ENCODE results near the gene PTPRE.

PTPRE gene

GRCh38 chr10:127921753-127922145, 14.8 kb downstream of the PTPRE start:
- no peak overlapping the region for H2AFZ ChIP-seq (ENCODE audit: low read depth, low read length)
- H3K4me2 ChIP-seq (ENCODE audit: low read length): no peak overlapping the region
- no peaks in the 10 kb centered on the region for H3K4me1 ChIP-seq (ENCODE audit: low read length)
- no peaks in the 10 kb centered on the region for H3K27me3 ChIP-seq (ENCODE audit: low read depth, low read length)
- no peaks in the 10 kb centered on the region for H4K20me1 ChIP-seq (ENCODE audit: insufficient read depth, low read length)
- no peaks in the 10 kb centered on the region for H3K9me3 ChIP-seq (ENCODE audit: insufficient read depth, low read length)
- no peak overlapping the region for H3K4me3 ChIP-seq (ENCODE audit: low read length)
- H3K27ac ChIP-seq (ENCODE audit: low read length): no peak overlapping the region
- no peak overlapping the region for H3K9ac ChIP-seq (ENCODE audit: low read length)
- H3K36me3 ChIP-seq (replicated peaks; ENCODE audit: low read depth, low read length): no peaks in the 10 kb centered on the region
- no peak for TF ChIP-seq CTCF (IDR thresholded peaks at IDR 0.05; ENCODE audit: low read depth, low read length)
- TF ChIP-seq EZH2phosphoT487 (IDR thresholded peaks at IDR 0.05; ENCODE audit: low read depth): no peak
- H3K79me2 ChIP-seq (ENCODE audit: low read length): no peaks in the 10 kb centered on the region

GRCh38 chr10:127922206-127922605, 15.3 kb downstream of the PTPRE start:
- no peaks in the 10 kb centered on the region for H3K79me2 ChIP-seq (ENCODE audit: low read length)
- TF ChIP-seq CTCF (IDR thresholded peaks at IDR 0.05; ENCODE audit: low read depth, low read length) (no peak), EZH2phosphoT487 (IDR thresholded peaks at IDR 0.05; ENCODE audit: low read depth) (no peak)
- no peak overlapping the region for H3K27ac ChIP-seq (ENCODE audit: low read length)
- H3K4me1 ChIP-seq (ENCODE audit: low read length): no peaks in the 10 kb centered on the region
- no peaks in the 10 kb centered on the region for H4K20me1 ChIP-seq (ENCODE audit: insufficient read depth, low read length)
- H3K36me3 ChIP-seq (replicated peaks; ENCODE audit: low read depth, low read length): no peaks in the 10 kb centered on the region
- H3K27me3 ChIP-seq (ENCODE audit: low read depth, low read length): no peaks in the 10 kb centered on the region
- H3K4me3 ChIP-seq (ENCODE audit: low read length): no peak overlapping the region
- H3K9me3 ChIP-seq (ENCODE audit: insufficient read depth, low read length): no peaks in the 10 kb centered on the region
- H2AFZ ChIP-seq (ENCODE audit: low read depth, low read length): no peak overlapping the region
- H3K4me2 ChIP-seq (ENCODE audit: low read length): no peak overlapping the region
- no peak overlapping the region for H3K9ac ChIP-seq (ENCODE audit: low read length)

- Histone ChIP-seq H3K79me2 (ENCODE audit: low read length) (no peaks in the 10 kb centered on the region), H3K27me3 (ENCODE audit: low read depth, low read length) (no peaks in the 10 kb centered on the region), H3K4me3 (ENCODE audit: low read length) (no peak overlapping the region), H3K36me3 (replicated peaks; ENCODE audit: low read depth, low read length) (no peaks in the 10 kb centered on the region), H3K4me1 (ENCODE audit: low read length) (no peaks in the 10 kb centered on the region), H2AFZ (ENCODE audit: low read depth, low read length) (no peak overlapping the region), H3K9ac (ENCODE audit: low read length) (no peak overlapping the region), H4K20me1 (ENCODE audit: insufficient read depth, low read length) (no peaks in the 10 kb centered on the region), H3K4me2 (ENCODE audit: low read length) (no peak overlapping the region), H3K9me3 (ENCODE audit: insufficient read depth, low read length) (no peaks in the 10 kb centered on the region), H3K27ac (ENCODE audit: low read length) (no peak overlapping the region)
- TF ChIP-seq EZH2phosphoT487 (IDR thresholded peaks at IDR 0.05; ENCODE audit: low read depth) (no peak), CTCF (IDR thresholded peaks at IDR 0.05; ENCODE audit: low read depth, low read length) (no peak)
Observed at GRCh38 chr10:127922675-127923366, 15.9 kb downstream of the PTPRE start.

- H3K9me3 ChIP-seq (ENCODE audit: insufficient read depth, low read length): no peaks in the 10 kb centered on the region
- H3K4me3 ChIP-seq (ENCODE audit: low read length): no peak overlapping the region
- no peaks in the 10 kb centered on the region for H3K79me2 ChIP-seq (ENCODE audit: low read length)
- TF ChIP-seq CTCF (IDR thresholded peaks at IDR 0.05; ENCODE audit: low read depth, low read length) (no peak), EZH2phosphoT487 (IDR thresholded peaks at IDR 0.05; ENCODE audit: low read depth) (no peak)
- no peaks in the 10 kb centered on the region for H3K27me3 ChIP-seq (ENCODE audit: low read depth, low read length)
- no peak overlapping the region for H3K9ac ChIP-seq (ENCODE audit: low read length)
- no peaks in the 10 kb centered on the region for H4K20me1 ChIP-seq (ENCODE audit: insufficient read depth, low read length)
- no peak overlapping the region for H2AFZ ChIP-seq (ENCODE audit: low read depth, low read length)
- H3K27ac ChIP-seq (ENCODE audit: low read length): no peak overlapping the region
- H3K4me1 ChIP-seq (ENCODE audit: low read length): no peaks in the 10 kb centered on the region
- no peak overlapping the region for H3K4me2 ChIP-seq (ENCODE audit: low read length)
- H3K36me3 ChIP-seq (replicated peaks; ENCODE audit: low read depth, low read length): no peaks in the 10 kb centered on the region
Observed at GRCh38 chr10:127923646-127924045, 16.7 kb downstream of the PTPRE start.
